22Rv1 (cell line): ENCODE measurements around the gene EVA1C.
"Not testable (repeated sequence)": the region's sequence is repeated elsewhere in the genome, so short reads cannot be mapped to it uniquely, and the experiment has no call there.

Experiments used
- CTCF ChIP-seq: fragments of 450-650 bp; IDR thresholded peaks from 2 replicates; pipeline ENCODE4 v1.5.1; 2017; ENCODE audit warnings: mild to moderate bottlenecking
- ZFX ChIP-seq: fragments of 450-650 bp; IDR thresholded peaks from 2 replicates; pipeline ENCODE4 v1.6.1; 2017; ENCODE audit warnings: antibody characterized with exemption, borderline replicate concordance

- not testable (repeated sequence) for TF ChIP-seq CTCF, ZFX
These were observed 149.0 kb downstream of the EVA1C start for GRCh38 chr21:32561476-32561875.
